ENCODE results near the gene TRAPPC12.

Gene TRAPPC12

GRCh38 chr2:3465844-3466481, 86.5 kb downstream of the TRAPPC12 start:
- ATAC-seq, result peak; percentile 80
- TF ChIP-seq SNAI2 (CRISPR knock-in tag; IDR thresholded peaks at IDR 0.05) (0 out of 2 replicates have a peak, but pooled peaks have one; percentile 3), PATZ1 (CRISPR knock-in tag; IDR thresholded peaks at IDR 0.05; ENCODE audit: borderline replicate concordance) (no peak), POU6F1 (CRISPR knock-in tag; IDR thresholded peaks at IDR 0.05; ENCODE audit: borderline replicate concordance, low read depth) (no peak), ISL1 (CRISPR knock-in tag; IDR thresholded peaks at IDR 0.05) (0 out of 2 replicates have a peak, but pooled peaks have one; percentile 39), CREB5 (CRISPR knock-in tag; IDR thresholded peaks at IDR 0.05; ENCODE audit: low read depth) (no peak), CSDC2 (CRISPR knock-in tag; IDR thresholded peaks at IDR 0.05) (0 out of 2 replicates have a peak, but pooled peaks have one; percentile 20), CSRNP3 (CRISPR knock-in tag; IDR thresholded peaks at IDR 0.05) (no peak), ARNTL (CRISPR knock-in tag; IDR thresholded peaks at IDR 0.05; ENCODE audit: borderline replicate concordance, low read depth) (no peak)

DNA sequence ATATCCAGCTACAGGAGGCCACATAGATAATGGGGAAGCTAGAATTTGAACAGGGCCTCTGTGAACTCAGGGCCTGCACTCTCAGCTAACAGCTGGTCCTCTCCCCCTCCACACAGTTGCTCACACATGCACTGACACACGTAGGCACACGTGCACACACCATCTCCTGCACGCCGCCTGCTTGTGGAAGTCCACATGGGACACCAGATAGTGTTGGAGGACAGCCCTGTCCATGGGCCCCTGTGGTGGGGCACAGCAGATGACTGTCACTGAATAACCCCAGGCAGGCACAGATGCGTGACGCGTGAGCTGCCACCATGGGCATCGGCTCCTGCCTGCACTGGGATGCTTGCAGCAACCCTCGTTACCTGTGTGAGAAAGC, 87.0 kb downstream of the TRAPPC12 start:
- TF ChIP-seq BACH2 (CRISPR knock-in tag; IDR thresholded peaks at IDR 0.05; ENCODE audit: borderline replicate concordance), result no peak
- TF ChIP-seq GLIS3 (CRISPR knock-in tag; IDR thresholded peaks at IDR 0.05), result no peak
- no peak for ATAC-seq

DNA sequence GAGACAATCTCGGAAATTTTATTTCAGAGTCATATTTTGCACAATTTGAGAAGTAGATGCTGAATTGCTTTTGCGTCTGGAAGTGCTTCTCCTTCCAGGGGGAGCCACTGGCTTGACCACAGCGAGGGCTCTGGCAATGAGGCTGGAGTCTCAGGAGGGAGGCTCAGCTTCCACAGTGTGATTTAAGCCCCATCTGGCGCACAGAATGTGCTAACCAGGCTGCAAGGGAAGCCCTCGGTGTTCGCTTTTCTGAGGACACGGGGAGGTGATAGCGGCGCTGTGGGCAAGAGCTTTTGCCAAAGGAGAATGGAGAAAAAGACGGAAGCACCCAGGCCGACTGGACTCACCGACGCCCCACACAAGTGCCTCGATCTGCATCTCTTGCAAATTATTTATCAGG, 87.5 kb downstream of the TRAPPC12 start:
- TF ChIP-seq ESRRG (CRISPR knock-in tag; IDR thresholded peaks at IDR 0.05) (no peak), BACH2 (CRISPR knock-in tag; IDR thresholded peaks at IDR 0.05; ENCODE audit: borderline replicate concordance) (no peak), RARB (CRISPR knock-in tag; IDR thresholded peaks at IDR 0.05) (no peak), SNAI2 (CRISPR knock-in tag; IDR thresholded peaks at IDR 0.05) (no peak), CSRNP3 (CRISPR knock-in tag; IDR thresholded peaks at IDR 0.05) (no peak), CSDC2 (CRISPR knock-in tag; IDR thresholded peaks at IDR 0.05) (no peak)
- ATAC-seq, result no peak

GRCh38 chr2:3467654-3468053, 88.2 kb downstream of the TRAPPC12 start:
- ATAC-seq, result no peak
- TF ChIP-seq CSDC2 (CRISPR knock-in tag; IDR thresholded peaks at IDR 0.05), result no peak
- TF ChIP-seq TCF4 (CRISPR knock-in tag; IDR thresholded peaks at IDR 0.05; ENCODE audit: borderline replicate concordance), result no peak
- TF ChIP-seq SNAI2 (CRISPR knock-in tag; IDR thresholded peaks at IDR 0.05), result no peak
- no peak for TF ChIP-seq ZNF565 (CRISPR knock-in tag; conservative IDR thresholded peaks at IDR 0.05; ENCODE audit: low read depth)
- TF ChIP-seq ZFP3 (CRISPR knock-in tag; IDR thresholded peaks at IDR 0.05), result no peak
- no peak for TF ChIP-seq ZNF70 (CRISPR knock-in tag; IDR thresholded peaks at IDR 0.05)
- no peak for TF ChIP-seq PATZ1 (CRISPR knock-in tag; IDR thresholded peaks at IDR 0.05; ENCODE audit: borderline replicate concordance)
- TF ChIP-seq ISL1 (CRISPR knock-in tag; IDR thresholded peaks at IDR 0.05), result no peak

Data from SK-N-SH treated with all-trans-retinoic acid at 6 μM for 48 hours (cell line).